ENCODE measurements around the gene CTNNA3. TPM values are rescaled to one million over a fixed set of nuclear protein-coding genes. Genes with fewer than 3 reads are reported as not detected.

CTNNA3 gene
- total and polyA plus RNA-seq, 2 of the 4 experiments (the other 2 are of a cell fraction): 0.19 to 0.90 TPM

GRCh38 chr10:66162560-66163143, 1533.3 kb downstream of the CTNNA3 start:
- no CpG with 5 or more reads among the region's 5 CpGs for WGBS, 2 experiments (ENCODE audit: extremely low coverage in 2 of 2, insufficient read length in 1 of 2)
- no peak for DNase-seq
- H3K9me1 ChIP-seq (ENCODE audit: insufficient read depth, low read length): no peaks in the 10 kb centered on the region
- no peak overlapping the region for H2BK15ac ChIP-seq (ENCODE audit: low read depth, low read length)
- H3K9ac ChIP-seq (ENCODE audit: low read depth, low read length): no peak overlapping the region
- no peaks in the 10 kb centered on the region for H3K36me3 ChIP-seq (ENCODE audit: control insufficient read depth, insufficient read depth, low read length)
- H4K20me1 ChIP-seq (ENCODE audit: insufficient read depth, low read length): no peaks in the 10 kb centered on the region
- no peak overlapping the region for H3K4ac ChIP-seq (ENCODE audit: low read depth, low read length)
- intact Hi-C loops (cut with micrococcal nuclease): no loop called here
- H4K8ac ChIP-seq (ENCODE audit: low read depth in 2 of 2, low read length in 2 of 2): no peak overlapping the region
- no peak overlapping the region for H3K23ac ChIP-seq (ENCODE audit: low read depth, low read length)
- no peak overlapping the region for H3K4me2 ChIP-seq (ENCODE audit: low read depth, low read length)
- CTCF ChIA-PET: no interaction called here
- POLR2A ChIA-PET (ENCODE audit: unreplicated experiment): no interaction called here
- in situ Hi-C loops (cut with MboI; ENCODE audit: low sequenced_read_pairs): no loop called here
- H3K4me3 ChIP-seq (ENCODE audit: insufficient read depth, low read depth, low read length): no peak overlapping the region
- H3K27ac ChIP-seq (ENCODE audit: insufficient read depth, low read length): no peak overlapping the region
- no peak overlapping the region for H4K5ac ChIP-seq (ENCODE audit: low read depth, low read length)
- no peak overlapping the region for H4K91ac ChIP-seq (ENCODE audit: insufficient read depth, low read depth, low read length)
- BruUV-seq (replicated peaks): no TSS peak
- no peak overlapping the region for H2AFZ ChIP-seq (replicated peaks; ENCODE audit: low read length, poor library complexity)
- H3K27me3 ChIP-seq (ENCODE audit: control insufficient read depth, insufficient read depth, low read length): no peaks in the 10 kb centered on the region
- no peak for ATAC-seq (ENCODE audit: low read depth)
- H2BK5ac ChIP-seq (ENCODE audit: low read depth, low read length, poor library complexity, severe bottlenecking): no peak overlapping the region
- no peak overlapping the region for H2AK9ac ChIP-seq (replicated peaks; ENCODE audit: low read depth, low read length, poor library complexity)
- H2AK5ac ChIP-seq (ENCODE audit: low read depth, low read length): no peak overlapping the region
- no peak overlapping the region for H3K56ac ChIP-seq (ENCODE audit: extremely low read depth, insufficient read depth, low read length)
- H3K79me1 ChIP-seq (ENCODE audit: low read depth in 1 of 2, low read length in 2 of 2): no peaks in the 10 kb centered on the region
- no peak overlapping the region for H2BK20ac ChIP-seq (ENCODE audit: low read depth, low read length)
- H3K9me3 ChIP-seq (ENCODE audit: control insufficient read depth, insufficient read depth, low read length): no peaks in the 10 kb centered on the region
- no peak overlapping the region for H3K18ac ChIP-seq (ENCODE audit: low read depth, low read length)
- H3K4me1 ChIP-seq (ENCODE audit: control insufficient read depth, insufficient read depth, low read length): no peaks in the 10 kb centered on the region
- no peak for TF ChIP-seq CEBPB (IDR thresholded peaks at IDR 0.05; ENCODE audit: low read depth, low read length)
- TF ChIP-seq RCOR1 (IDR thresholded peaks at IDR 0.05; ENCODE audit: insufficient replicate concordance, low read length): no peak
- TF ChIP-seq RFX5 (IDR thresholded peaks at IDR 0.05; ENCODE audit: low read depth, low read length): no peak
- no peak for TF ChIP-seq CTCF (conservative IDR thresholded peaks at IDR 0.05; ENCODE audit: low read depth, low read length)
- TF ChIP-seq MAZ (IDR thresholded peaks at IDR 0.05; ENCODE audit: borderline replicate concordance, low read depth, low read length): no peak
- TF ChIP-seq POLR2A (IDR thresholded peaks at IDR 0.05; ENCODE audit: low read depth, low read length): no peak
- TF ChIP-seq MAFK (IDR thresholded peaks at IDR 0.05; ENCODE audit: low read depth, low read length): no peak
- no peak for TF ChIP-seq BHLHE40 (IDR thresholded peaks at IDR 0.05; ENCODE audit: low read depth, low read length)
- no peak for TF ChIP-seq SMC3 (IDR thresholded peaks at IDR 0.05; ENCODE audit: low read depth, low read length)
- no peak for TF ChIP-seq ELK1 (IDR thresholded peaks at IDR 0.05; ENCODE audit: borderline replicate concordance, low read depth, low read length)
- no peak for TF ChIP-seq MXI1 (IDR thresholded peaks at IDR 0.05; ENCODE audit: borderline replicate concordance, low read depth, low read length)
- no peak overlapping the region for H3K14ac ChIP-seq (replicated peaks; ENCODE audit: low read depth, low read length)
- dilution Hi-C loops (cut with HindIII; ENCODE audit: low sequenced_read_pairs, unreplicated experiment): no loop called here
- H2BK120ac ChIP-seq (ENCODE audit: low read depth, low read length): no peak overlapping the region
